GM12865 (cell line): Measurements from ENCODE around the gene CDKL4.

Source experiments
- DNase-seq: peaks from one replicate; pipeline ENCODE4 v3.0.0; 2010; ENCODE audit warnings: low read depth
- H3K4me3 ChIP-seq: 2 replicates; pipeline ENCODE4 v1.5.1; 2011; ENCODE audit warnings: mild to moderate bottlenecking, low read depth, low read length, control low read depth
- CTCF ChIP-seq: IDR thresholded peaks from 2 replicates; pipeline ENCODE4 v1.5.1; 2011; ENCODE audit warnings: low read length, control low read depth, low read depth, inconsistent platforms; ENCODE audit not compliant: insufficient read depth; ENCODE audit errors: missing control alignments

Gene CDKL4

GRCh38 chr2:39243469-39244123, at the start of gene CDKL4:
Gene CDKL4 (minus strand): TSS chr2:39243970.
- peak; percentile 54 for DNase-seq
- H3K4me3 ChIP-seq = peak within 1 kb of the TSS; percentile 58
- no peak for TF ChIP-seq CTCF

GRCh38 chr2:39290433-39290832, 46.7 kb upstream of the CDKL4 start:
- no peak for DNase-seq
- no peak for TF ChIP-seq CTCF
- no peak overlapping the region for H3K4me3 ChIP-seq

- H3K4me3 ChIP-seq = no peak overlapping the region
- TF ChIP-seq CTCF = no peak
- DNase-seq = no peak
These were observed 45.8 kb upstream of the CDKL4 start for GRCh38 chr2:39289609-39290008.

- no peak for TF ChIP-seq CTCF
- no peak for DNase-seq
- H3K4me3 ChIP-seq = no peak overlapping the region
These were observed 39.8 kb upstream of the CDKL4 start for GRCh38 chr2:39283561-39283960.

- no peak for TF ChIP-seq CTCF
- no peak overlapping the region for H3K4me3 ChIP-seq
- DNase-seq = no peak
These were observed 37.6 kb upstream of the CDKL4 start for GRCh38 chr2:39281391-39281790.

GRCh38 chr2:39275016-39275415, 31.2 kb upstream of the CDKL4 start:
- no peak overlapping the region for H3K4me3 ChIP-seq
- no peak for TF ChIP-seq CTCF
- DNase-seq = no peak

GRCh38 chr2:39269941-39270340, 26.2 kb upstream of the CDKL4 start:
- no peak for DNase-seq
- TF ChIP-seq CTCF = no peak
- H3K4me3 ChIP-seq = no peak overlapping the region
